ENCODE data around the gene BEST3.
"Not testable (repeated sequence)": the region's sequence is repeated elsewhere in the genome, so short reads cannot be mapped to it uniquely, and the experiment has no call there.

The BEST3 gene

GRCh38 chr12:69672195-69672594 lies 26.9 kb downstream of the BEST3 start:
- WGBS (ENCODE audit: extremely low coverage, insufficient coverage, insufficient read length), result no CpG with 5 or more reads among the region's 2 CpGs

GRCh38 chr12:69671597-69671996 lies 27.5 kb downstream of the BEST3 start:
- no CpG with 5 or more reads among the region's 4 CpGs for WGBS (ENCODE audit: extremely low coverage, insufficient coverage, insufficient read length)
- Histone ChIP-seq H3K27ac (ENCODE audit: low read depth, low read length) (no peak overlapping the region), H3K4me3 (ENCODE audit: low read depth, low read length) (no peak overlapping the region), H2AFZ (ENCODE audit: insufficient read depth, low read length, poor library complexity) (no peak overlapping the region), H3K14ac (ENCODE audit: low read length) (no peak overlapping the region), H4K12ac (ENCODE audit: low read depth, low read length) (no peak overlapping the region), H3K9me3 (ENCODE audit: insufficient read depth, low read depth, low read length) (no peaks in the 10 kb centered on the region), H3K4ac (ENCODE audit: low read depth, low read length) (no peak overlapping the region), H3K23ac (ENCODE audit: low read length) (no peak overlapping the region), H3K18ac (ENCODE audit: low read length) (no peak overlapping the region), H3K4me1 (ENCODE audit: control insufficient read depth in 1 of 2, insufficient read depth in 2 of 2, low read length in 2 of 2) (no peaks in the 10 kb centered on the region), H4K8ac (ENCODE audit: low read depth, low read length) (no peak overlapping the region), H2BK120ac (ENCODE audit: insufficient read depth, low read length, poor library complexity) (no peak overlapping the region), H3K4me2 (ENCODE audit: low read length) (no peak overlapping the region), H4K91ac (ENCODE audit: low read depth, low read length) (no peak overlapping the region), H2AK5ac (ENCODE audit: low read length) (no peak overlapping the region), H2BK5ac (ENCODE audit: low read depth, low read length, poor library complexity) (no peak overlapping the region), H3K9ac (ENCODE audit: low read length) (no peak overlapping the region), H3K79me1 (ENCODE audit: low read length) (no peaks in the 10 kb centered on the region), H2BK12ac (ENCODE audit: low read length) (no peak overlapping the region), H3K79me2 (ENCODE audit: control insufficient read depth, insufficient read depth, low read length, poor library complexity) (no peaks in the 10 kb centered on the region), H3K36me3 (ENCODE audit: control insufficient read depth in 1 of 2, insufficient read depth in 2 of 2, low read length in 2 of 2) (no peaks in the 10 kb centered on the region), H3K27me3 (ENCODE audit: insufficient read depth, low read length) (no peaks in the 10 kb centered on the region)
- no peak for DNase-seq

More at GRCh38 chr12:69672195-69672594, 26.9 kb downstream of the BEST3 start:
- Histone ChIP-seq H3K18ac (ENCODE audit: low read length) (no peak overlapping the region), H3K4ac (ENCODE audit: low read depth, low read length) (no peak overlapping the region), H4K8ac (ENCODE audit: low read depth, low read length) (no peak overlapping the region), H3K79me1 (ENCODE audit: low read length) (no peaks in the 10 kb centered on the region), H3K9ac (ENCODE audit: low read length) (no peak overlapping the region), H3K27me3 (ENCODE audit: insufficient read depth, low read length) (no peaks in the 10 kb centered on the region), H3K14ac (ENCODE audit: low read length) (no peak overlapping the region), H3K4me2 (ENCODE audit: low read length) (no peak overlapping the region), H3K4me3 (ENCODE audit: low read depth, low read length) (no peak overlapping the region), H2BK12ac (ENCODE audit: low read length) (no peak overlapping the region), H2BK5ac (ENCODE audit: low read depth, low read length, poor library complexity) (no peak overlapping the region), H2AFZ (ENCODE audit: insufficient read depth, low read length, poor library complexity) (no peak overlapping the region), H3K36me3 (ENCODE audit: control insufficient read depth in 1 of 2, insufficient read depth in 2 of 2, low read length in 2 of 2) (no peaks in the 10 kb centered on the region), H3K9me3 (ENCODE audit: insufficient read depth, low read depth, low read length) (no peaks in the 10 kb centered on the region), H3K79me2 (ENCODE audit: control insufficient read depth, insufficient read depth, low read length, poor library complexity) (no peaks in the 10 kb centered on the region), H3K23ac (ENCODE audit: low read length) (no peak overlapping the region), H2BK120ac (ENCODE audit: insufficient read depth, low read length, poor library complexity) (no peak overlapping the region), H3K27ac (ENCODE audit: low read depth, low read length) (no peak overlapping the region), H3K4me1 (ENCODE audit: control insufficient read depth in 1 of 2, insufficient read depth in 2 of 2, low read length in 2 of 2) (no peaks in the 10 kb centered on the region), H4K12ac (ENCODE audit: low read depth, low read length) (no peak overlapping the region), H2AK5ac (ENCODE audit: low read length) (no peak overlapping the region), H4K91ac (ENCODE audit: low read depth, low read length) (no peak overlapping the region)
- DNase-seq, result peak; percentile 95 to 97

GRCh38 chr12:69666798-69667197 lies 32.3 kb downstream of the BEST3 start:
- H4K8ac ChIP-seq (ENCODE audit: low read depth, low read length), result no peak overlapping the region
- no peak overlapping the region for H2AK5ac ChIP-seq (ENCODE audit: low read length)
- H3K79me1 ChIP-seq (ENCODE audit: low read length), result no peaks in the 10 kb centered on the region
- no CpG with 5 or more reads among the region's 2 CpGs for WGBS (ENCODE audit: extremely low coverage, insufficient coverage, insufficient read length)
- no peak overlapping the region for H2BK12ac ChIP-seq (ENCODE audit: low read length)
- no peak overlapping the region for H3K18ac ChIP-seq (ENCODE audit: low read length)
- H3K79me2 ChIP-seq (ENCODE audit: control insufficient read depth, insufficient read depth, low read length, poor library complexity), result no peaks in the 10 kb centered on the region
- no peaks in the 10 kb centered on the region for H3K27me3 ChIP-seq (ENCODE audit: insufficient read depth, low read length)
- no peak overlapping the region for H3K4me3 ChIP-seq (ENCODE audit: low read depth, low read length)
- H2BK5ac ChIP-seq (ENCODE audit: low read depth, low read length, poor library complexity), result no peak overlapping the region
- H3K27ac ChIP-seq (ENCODE audit: low read depth, low read length), result no peak overlapping the region
- no peak overlapping the region for H2BK120ac ChIP-seq (ENCODE audit: insufficient read depth, low read length, poor library complexity)
- no peaks in the 10 kb centered on the region for H3K36me3 ChIP-seq (ENCODE audit: control insufficient read depth in 1 of 2, insufficient read depth in 2 of 2, low read length in 2 of 2)
- H3K4me2 ChIP-seq (ENCODE audit: low read length), result no peak overlapping the region
- H3K14ac ChIP-seq (ENCODE audit: low read length), result no peak overlapping the region
- H3K9me3 ChIP-seq (ENCODE audit: insufficient read depth, low read depth, low read length), result no peaks in the 10 kb centered on the region
- no peak overlapping the region for H3K23ac ChIP-seq (ENCODE audit: low read length)
- peak in 1 of 2 donors; percentile 49 for DNase-seq
- H4K91ac ChIP-seq (ENCODE audit: low read depth, low read length), result no peak overlapping the region
- no peak overlapping the region for H3K4ac ChIP-seq (ENCODE audit: low read depth, low read length)
- no peak overlapping the region for H3K9ac ChIP-seq (ENCODE audit: low read length)
- no peak overlapping the region for H2AFZ ChIP-seq (ENCODE audit: insufficient read depth, low read length, poor library complexity)
- H4K12ac ChIP-seq (ENCODE audit: low read depth, low read length), result no peak overlapping the region
- H3K4me1 ChIP-seq (ENCODE audit: control insufficient read depth in 1 of 2, insufficient read depth in 2 of 2, low read length in 2 of 2), result no peaks in the 10 kb centered on the region

GRCh38 chr12:69664930-69665377 lies 34.1 kb downstream of the BEST3 start:
- not testable (repeated sequence) for H3K27me3 ChIP-seq (ENCODE audit: insufficient read depth, low read length); H3K9me3 ChIP-seq (ENCODE audit: insufficient read depth, low read depth, low read length); H3K27ac ChIP-seq (ENCODE audit: low read depth, low read length); DNase-seq; H3K4me3 ChIP-seq (ENCODE audit: low read depth, low read length); H2BK12ac ChIP-seq (ENCODE audit: low read length); H3K4me1 ChIP-seq (ENCODE audit: control insufficient read depth in 1 of 2, insufficient read depth in 2 of 2, low read length in 2 of 2); H3K23ac ChIP-seq (ENCODE audit: low read length); H3K4me2 ChIP-seq (ENCODE audit: low read length); H2AFZ ChIP-seq (ENCODE audit: insufficient read depth, low read length, poor library complexity); H3K36me3 ChIP-seq (ENCODE audit: control insufficient read depth in 1 of 2, insufficient read depth in 2 of 2, low read length in 2 of 2); H2AK5ac ChIP-seq (ENCODE audit: low read length); H3K79me1 ChIP-seq (ENCODE audit: low read length); H4K8ac ChIP-seq (ENCODE audit: low read depth, low read length); H3K18ac ChIP-seq (ENCODE audit: low read length); H2BK5ac ChIP-seq (ENCODE audit: low read depth, low read length, poor library complexity); H3K14ac ChIP-seq (ENCODE audit: low read length); H3K79me2 ChIP-seq (ENCODE audit: control insufficient read depth, insufficient read depth, low read length, poor library complexity); H4K91ac ChIP-seq (ENCODE audit: low read depth, low read length); H4K12ac ChIP-seq (ENCODE audit: low read depth, low read length); H2BK120ac ChIP-seq (ENCODE audit: insufficient read depth, low read length, poor library complexity); H3K4ac ChIP-seq (ENCODE audit: low read depth, low read length); H3K9ac ChIP-seq (ENCODE audit: low read length)
- no CpG with 5 or more reads among the region's 6 CpGs for WGBS (ENCODE audit: extremely low coverage, insufficient coverage, insufficient read length)

All from trophoblast cell (in vitro differentiated cells and primary cell).